ENCODE data around the gene ESYT3. TPM values are rescaled to one million over a fixed set of nuclear protein-coding genes. Genes with fewer than 3 reads are reported as not detected.
"Not testable (repeated sequence)": the region's sequence is repeated elsewhere in the genome, so short reads cannot be mapped to it uniquely, and the experiment has no call there.

ESYT3 gene
- total RNA-seq, 1 donor from 2014 or later = 6.8 TPM

DNA sequence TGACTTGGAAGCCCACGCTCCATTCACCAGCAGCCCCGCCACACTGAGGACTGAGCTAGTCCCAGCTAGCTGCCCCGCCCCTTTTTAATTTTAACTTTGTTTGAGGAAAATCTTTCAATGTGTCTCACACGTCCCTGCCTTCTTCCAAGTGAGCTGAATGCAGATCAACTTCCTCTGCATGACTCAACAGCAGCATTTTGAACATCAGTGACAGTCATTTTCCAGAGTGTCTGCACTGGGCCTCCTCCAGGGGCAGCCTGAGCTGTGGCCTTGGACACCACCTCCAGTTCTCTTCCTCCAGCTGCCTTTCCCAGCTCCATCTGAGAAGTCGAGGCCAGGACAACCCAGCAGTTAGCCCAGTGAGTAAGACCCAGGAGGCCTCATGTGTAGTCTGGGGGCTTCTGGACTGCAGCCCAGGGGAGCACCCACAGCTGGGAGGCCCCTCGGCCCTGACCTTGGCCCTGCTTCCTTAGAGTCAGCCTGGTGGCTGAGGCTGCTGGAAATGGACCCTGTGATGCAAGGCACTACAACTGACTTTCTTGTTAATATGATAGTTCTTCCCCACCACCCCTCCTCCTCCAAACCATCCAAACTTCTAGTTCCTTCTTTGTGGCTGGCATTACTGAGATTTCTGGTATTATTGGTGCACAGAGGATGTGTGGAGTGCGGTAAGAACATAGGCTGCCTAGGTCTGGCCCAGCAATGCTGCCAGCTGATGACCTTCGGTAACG is 21.4 kb upstream of the ESYT3 start:
- Mint-ChIP-seq H3K36me3 (no peaks in the 10 kb centered on the region), H3K4me3 (no peak overlapping the region), H3K9me3 (no peaks in the 10 kb centered on the region), H3K4me1 (no peaks in the 10 kb centered on the region), H3K27me3 (ENCODE audit: low read depth) (peaks cover 17% of the 10 kb centered on the region), H3K27ac (no peak overlapping the region)
- no peak for TF ChIP-seq CTCF (IDR thresholded peaks at IDR 0.05; ENCODE audit: unreplicated experiment)
- no peak for DNase-seq (ENCODE audit: low spot score in 2 of 2, unreplicated experiment in 2 of 2)

DNA sequence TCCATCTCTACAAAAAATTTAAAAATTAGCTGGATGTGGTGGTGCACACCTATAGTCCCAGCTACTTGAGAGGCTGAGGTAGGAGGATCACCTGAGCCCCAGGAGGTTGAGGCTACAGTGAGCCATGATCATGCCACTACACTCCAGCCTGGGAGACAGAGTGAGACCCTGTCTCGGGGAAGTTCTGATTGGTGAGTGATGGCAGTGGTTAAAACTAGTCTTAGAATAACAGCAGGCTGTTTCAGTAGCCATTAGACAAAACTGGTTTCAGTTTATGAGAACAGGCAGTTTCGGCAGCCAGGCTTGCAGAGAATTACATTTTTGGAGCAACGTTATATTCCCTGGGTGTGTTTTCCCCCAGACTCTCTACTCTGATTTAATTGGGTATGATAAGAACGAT is 18.2 kb upstream of the ESYT3 start:
- not testable (repeated sequence) for H3K9me3 Mint-ChIP-seq; DNase-seq (ENCODE audit: low spot score in 2 of 2, unreplicated experiment in 2 of 2); H3K27ac Mint-ChIP-seq; H3K36me3 Mint-ChIP-seq; H3K4me3 Mint-ChIP-seq; H3K4me1 Mint-ChIP-seq
- peaks cover 14% of the 10 kb centered on the region for H3K27me3 Mint-ChIP-seq (ENCODE audit: low read depth)

GRCh38 chr3:138417559-138417982 is 16.8 kb upstream of the ESYT3 start:
- H3K4me3 Mint-ChIP-seq = no peak overlapping the region
- H3K27ac Mint-ChIP-seq = no peak overlapping the region
- H3K36me3 Mint-ChIP-seq = no peaks in the 10 kb centered on the region
- H3K27me3 Mint-ChIP-seq (ENCODE audit: low read depth) = peaks cover 14% of the 10 kb centered on the region
- peak; percentile 61 to 85 for DNase-seq (ENCODE audit: low spot score in 2 of 2, unreplicated experiment in 2 of 2)
- H3K9me3 Mint-ChIP-seq = peaks cover 9% of the 10 kb centered on the region
- no peaks in the 10 kb centered on the region for H3K4me1 Mint-ChIP-seq
- peak; percentile 82 for TF ChIP-seq CTCF (IDR thresholded peaks at IDR 0.05; ENCODE audit: unreplicated experiment)

DNA sequence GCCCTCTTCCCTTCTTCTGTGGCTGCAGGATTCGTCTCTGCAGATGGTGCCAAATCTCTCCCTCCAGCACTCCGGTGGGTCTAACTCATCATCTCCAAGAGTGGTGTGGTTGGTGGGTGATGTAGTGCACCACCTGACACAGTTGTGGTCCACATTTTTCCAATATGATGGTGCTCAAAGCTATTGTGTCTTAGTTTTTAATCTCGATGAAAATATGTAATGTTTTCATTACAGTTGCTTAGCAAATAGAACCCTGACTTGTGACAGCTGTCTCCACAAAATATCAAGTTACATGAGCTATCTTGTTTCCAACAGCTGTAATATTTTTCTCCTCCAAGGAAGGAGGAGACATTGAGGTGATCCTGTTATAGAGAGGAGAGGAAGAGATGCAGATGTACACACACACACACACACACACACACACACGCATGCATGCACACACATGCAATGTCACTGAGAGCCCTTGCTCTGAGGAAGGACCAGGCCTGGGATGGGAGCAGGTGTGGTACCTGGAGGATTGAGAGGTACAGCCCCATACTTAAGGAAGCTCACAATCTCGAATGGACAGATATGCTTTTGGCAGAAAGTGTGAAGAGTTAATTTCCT is 15.7 kb upstream of the ESYT3 start:
- Mint-ChIP-seq H3K27me3 (ENCODE audit: low read depth) (peaks cover 14% of the 10 kb centered on the region), H3K27ac (no peak overlapping the region), H3K4me1 (peaks cover 3% of the 10 kb centered on the region), H3K4me3 (no peak overlapping the region), H3K36me3 (no peaks in the 10 kb centered on the region), H3K9me3 (peaks cover 9% of the 10 kb centered on the region)
- DNase-seq (ENCODE audit: low spot score in 2 of 2, unreplicated experiment in 2 of 2) = no peak
- no peak for TF ChIP-seq CTCF (IDR thresholded peaks at IDR 0.05; ENCODE audit: unreplicated experiment)

DNA sequence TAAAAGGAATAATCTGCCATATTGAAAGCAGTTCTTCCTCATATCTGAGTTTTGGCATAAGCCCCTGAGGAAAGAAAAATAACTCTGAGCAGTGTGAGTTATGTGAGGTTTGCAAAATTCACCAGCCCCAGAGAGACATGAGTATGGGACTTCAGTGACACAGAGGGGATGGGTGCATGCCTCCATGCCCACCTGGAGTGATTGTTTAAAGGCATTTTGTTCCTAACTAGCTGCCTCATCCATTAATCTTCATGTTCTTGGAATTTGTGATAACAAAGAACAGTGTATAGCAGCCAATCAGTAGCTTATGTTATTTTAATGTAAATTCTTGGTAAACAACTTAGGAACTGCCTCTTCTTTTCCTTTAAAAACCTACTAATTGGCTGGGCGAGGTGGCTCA is 11.1 kb upstream of the ESYT3 start:
- H3K4me1 Mint-ChIP-seq = peaks cover 3% of the 10 kb centered on the region
- H3K27me3 Mint-ChIP-seq (ENCODE audit: low read depth) = no peaks in the 10 kb centered on the region
- TF ChIP-seq CTCF (IDR thresholded peaks at IDR 0.05; ENCODE audit: unreplicated experiment) = no peak
- no peaks in the 10 kb centered on the region for H3K36me3 Mint-ChIP-seq
- H3K4me3 Mint-ChIP-seq = no peak overlapping the region
- no peak overlapping the region for H3K27ac Mint-ChIP-seq
- DNase-seq (ENCODE audit: low spot score in 2 of 2, unreplicated experiment in 2 of 2) = no peak
- peaks cover 9% of the 10 kb centered on the region for H3K9me3 Mint-ChIP-seq

GRCh38 chr3:138424323-138424722 is 10.1 kb upstream of the ESYT3 start:
- no peak for TF ChIP-seq CTCF (IDR thresholded peaks at IDR 0.05; ENCODE audit: unreplicated experiment)
- Mint-ChIP-seq H3K9me3 (peaks cover 9% of the 10 kb centered on the region), H3K36me3 (no peaks in the 10 kb centered on the region), H3K27me3 (ENCODE audit: low read depth) (no peaks in the 10 kb centered on the region), H3K27ac (no peak overlapping the region), H3K4me1 (peaks cover 3% of the 10 kb centered on the region), H3K4me3 (no peak overlapping the region)
- DNase-seq (ENCODE audit: low spot score in 2 of 2, unreplicated experiment in 2 of 2) = no peak

All from mesothelial cell of epicardium (in vitro differentiated cells).